ENCODE measurements around the gene HMCES. TPM values are rescaled to one million over a fixed set of nuclear protein-coding genes. Genes with fewer than 3 reads are reported as not detected.

The HMCES gene
- 40.3 to 45.2 TPM (median 45.0 TPM) in 5 replicates for total RNA-seq (2022; extraction: Qiagen RNA extraction)

GRCh38 chr3:129278439-129278965 lies at the start of gene HMCES:
HMCES (plus strand) TSS chr3:129278870; CDS start chr3:129279733, 863 bp downstream.

GRCh38 chr3:129249284-129250065 lies 29.2 kb upstream of the HMCES start, which contains the start of gene COPG1:
COPG1 (plus strand) TSS chr3:129249606; CDS start chr3:129249710, 104 bp downstream.

Other genes with a start within 250 kb of the HMCES start
- gene GP9, start 218.1 kb upstream of the HMCES start, total RNA-seq (2022; extraction: Qiagen RNA extraction), result not detected in 5 replicates
- gene RAB43, start 157.1 kb upstream of the HMCES start, total RNA-seq (2022; extraction: Qiagen RNA extraction), result 2.7 to 6.0 TPM (median 5.0 TPM) in 5 replicates
- gene ISY1, start 117.8 kb upstream of the HMCES start, total RNA-seq (2022; extraction: Qiagen RNA extraction), result 19.2 to 24.9 TPM (median 22.0 TPM) in 5 replicates
- gene CNBP, start 95.0 kb upstream of the HMCES start, total RNA-seq (2022; extraction: Qiagen RNA extraction), result 333 to 359 TPM (median 338 TPM) in 5 replicates
- gene COPG1, start 29.3 kb upstream of the HMCES start, total RNA-seq (2022; extraction: Qiagen RNA extraction), result 69.7 to 88.7 TPM (median 74.8 TPM) in 5 replicates
- 0.36 to 0.88 TPM (median 0.70 TPM) in 5 replicates for gene EFCAB12, start 149.8 kb downstream of the HMCES start, total RNA-seq (2022; extraction: Qiagen RNA extraction)
- gene MBD4, start 161.1 kb downstream of the HMCES start, total RNA-seq (2022; extraction: Qiagen RNA extraction), result 21.1 to 26.4 TPM (median 21.9 TPM) in 5 replicates
- 11.1 to 15.1 TPM (median 12.8 TPM) in 5 replicates for gene IFT122, start 161.4 kb downstream of the HMCES start, total RNA-seq (2022; extraction: Qiagen RNA extraction)
- not detected in 5 replicates for gene RHO, start 249.8 kb downstream of the HMCES start, total RNA-seq (2022; extraction: Qiagen RNA extraction)

All from A549 treated with CORT108297 at 1 μM for 4 hours (cell line).